ENCODE measurements around the gene TRABD2B.
A peak's percentile ranks its signal among the peaks of the same experiment; 100 is the strongest.

Gene TRABD2B

GRCh38 chr1:47830021-47830420, 167.2 kb downstream of the TRABD2B start:
- no peak for DNase-seq
- H3K9me3 ChIP-seq (ENCODE audit: control insufficient read depth, low read length) = peaks cover 4% of the 10 kb centered on the region
- no peaks in the 10 kb centered on the region for H3K79me1 ChIP-seq (replicated peaks; ENCODE audit: low read length, poor library complexity, severe bottlenecking)
- WGBS = 61% methylated on average over 4 of the region's 4 CpGs
- no peak overlapping the region for H4K8ac ChIP-seq (ENCODE audit: low read length)
- no peak overlapping the region for H3K14ac ChIP-seq (ENCODE audit: low read length in 2 of 2)
- H3K4me2 ChIP-seq (ENCODE audit: low read length, poor library complexity, severe bottlenecking) = no peak overlapping the region
- H3K9ac ChIP-seq (ENCODE audit: low read length) = no peak overlapping the region
- H3K4me1 ChIP-seq (ENCODE audit: control insufficient read depth, insufficient read depth, low read depth, low read length) = no peaks in the 10 kb centered on the region
- no peak overlapping the region for H2BK12ac ChIP-seq (ENCODE audit: low read length in 2 of 2)
- H3K4me3 ChIP-seq (ENCODE audit: insufficient read depth in 1 of 2, low read depth in 1 of 2, low read length in 2 of 2) = no peak overlapping the region
- H2BK120ac ChIP-seq (ENCODE audit: low read depth, low read length) = no peak overlapping the region
- H3K23ac ChIP-seq (ENCODE audit: low read length in 2 of 2) = no peak overlapping the region
- no peak overlapping the region for H2AFZ ChIP-seq (ENCODE audit: low read depth, low read length)
- H3K36me3 ChIP-seq (ENCODE audit: control insufficient read depth in 1 of 2, insufficient read depth in 2 of 2, low read depth in 1 of 2, low read length in 2 of 2) = no peaks in the 10 kb centered on the region
- no peak overlapping the region for H3K4ac ChIP-seq (ENCODE audit: low read depth in 1 of 2, low read length in 2 of 2)
- no peak overlapping the region for H3K18ac ChIP-seq (ENCODE audit: low read depth in 1 of 2, low read length in 2 of 2)
- H2BK5ac ChIP-seq (ENCODE audit: low read depth, low read length, poor library complexity, severe bottlenecking) = no peak overlapping the region
- peaks cover 5 to 11% of the 10 kb centered on the region in 2 experiments for H3K27me3 ChIP-seq (ENCODE audit: control insufficient read depth in 1 of 2, insufficient read depth in 1 of 2, low read length in 2 of 2)
- H4K91ac ChIP-seq (ENCODE audit: low read length) = no peak overlapping the region
- no peak overlapping the region for H3K27ac ChIP-seq (ENCODE audit: low read length, poor library complexity, severe bottlenecking)
- no peak overlapping the region for H2AK5ac ChIP-seq (ENCODE audit: low read length, severe bottlenecking)
- H2BK15ac ChIP-seq (ENCODE audit: low read depth, poor library complexity, severe bottlenecking) = no peak overlapping the region

- Histone ChIP-seq H3K27ac (ENCODE audit: low read length, poor library complexity, severe bottlenecking) (no peak overlapping the region), H2BK5ac (ENCODE audit: low read depth, low read length, poor library complexity, severe bottlenecking) (no peak overlapping the region), H3K4me3 (ENCODE audit: insufficient read depth in 1 of 2, low read depth in 1 of 2, low read length in 2 of 2) (no peak overlapping the region), H2BK120ac (ENCODE audit: low read depth, low read length) (no peak overlapping the region), H3K18ac (ENCODE audit: low read depth in 1 of 2, low read length in 2 of 2) (no peak overlapping the region), H3K9me3 (ENCODE audit: control insufficient read depth, low read length) (no peaks in the 10 kb centered on the region), H2AK5ac (ENCODE audit: low read length, severe bottlenecking) (no peak overlapping the region), H3K9ac (ENCODE audit: low read length) (no peak overlapping the region), H3K4me1 (ENCODE audit: control insufficient read depth, insufficient read depth, low read depth, low read length) (no peaks in the 10 kb centered on the region), H3K4ac (ENCODE audit: low read depth in 1 of 2, low read length in 2 of 2) (no peak overlapping the region), H2BK12ac (ENCODE audit: low read length in 2 of 2) (no peak overlapping the region), H3K14ac (ENCODE audit: low read length in 2 of 2) (peak overlapping the region in 1 of 2 experiments; percentile 57), H3K36me3 (ENCODE audit: control insufficient read depth in 1 of 2, insufficient read depth in 2 of 2, low read depth in 1 of 2, low read length in 2 of 2) (no peaks in the 10 kb centered on the region), H2AFZ (ENCODE audit: low read depth, low read length) (no peak overlapping the region), H3K27me3 (ENCODE audit: control insufficient read depth in 1 of 2, insufficient read depth in 1 of 2, low read length in 2 of 2) (peaks cover 9 to 11% of the 10 kb centered on the region in 2 experiments), H4K8ac (ENCODE audit: low read length) (no peak overlapping the region), H3K23ac (ENCODE audit: low read length in 2 of 2) (no peak overlapping the region), H4K91ac (ENCODE audit: low read length) (no peak overlapping the region), H3K4me2 (ENCODE audit: low read length, poor library complexity, severe bottlenecking) (no peak overlapping the region), H2BK15ac (ENCODE audit: low read depth, poor library complexity, severe bottlenecking) (no peak overlapping the region), H3K79me1 (replicated peaks; ENCODE audit: low read length, poor library complexity, severe bottlenecking) (no peaks in the 10 kb centered on the region)
- no peak for DNase-seq
- 63% methylated on average over 2 of the region's 2 CpGs for WGBS
Observed at GRCh38 chr1:47828978-47829377, 168.2 kb downstream of the TRABD2B start.

GRCh38 chr1:47827109-47827508, 170.1 kb downstream of the TRABD2B start:
- no peak for DNase-seq
- Histone ChIP-seq H3K27ac (ENCODE audit: low read length, poor library complexity, severe bottlenecking) (no peak overlapping the region), H4K8ac (ENCODE audit: low read length) (no peak overlapping the region), H2AFZ (ENCODE audit: low read depth, low read length) (no peak overlapping the region), H3K23ac (ENCODE audit: low read length in 2 of 2) (no peak overlapping the region), H3K18ac (ENCODE audit: low read depth in 1 of 2, low read length in 2 of 2) (no peak overlapping the region), H3K36me3 (ENCODE audit: control insufficient read depth in 1 of 2, insufficient read depth in 2 of 2, low read depth in 1 of 2, low read length in 2 of 2) (no peaks in the 10 kb centered on the region), H2BK12ac (ENCODE audit: low read length in 2 of 2) (no peak overlapping the region), H3K14ac (ENCODE audit: low read length in 2 of 2) (no peak overlapping the region), H2BK5ac (ENCODE audit: low read depth, low read length, poor library complexity, severe bottlenecking) (no peak overlapping the region), H2BK15ac (ENCODE audit: low read depth, poor library complexity, severe bottlenecking) (no peak overlapping the region), H2BK120ac (ENCODE audit: low read depth, low read length) (no peak overlapping the region), H3K9me3 (ENCODE audit: control insufficient read depth, low read length) (no peaks in the 10 kb centered on the region), H3K9ac (ENCODE audit: low read length) (no peak overlapping the region), H3K27me3 (ENCODE audit: control insufficient read depth in 1 of 2, insufficient read depth in 1 of 2, low read length in 2 of 2) (peaks cover 11 to 18% of the 10 kb centered on the region in 2 experiments), H2AK5ac (ENCODE audit: low read length, severe bottlenecking) (no peak overlapping the region), H3K4ac (ENCODE audit: low read depth in 1 of 2, low read length in 2 of 2) (no peak overlapping the region), H3K4me2 (ENCODE audit: low read length, poor library complexity, severe bottlenecking) (no peak overlapping the region), H3K4me1 (ENCODE audit: control insufficient read depth, insufficient read depth, low read depth, low read length) (no peaks in the 10 kb centered on the region), H4K91ac (ENCODE audit: low read length) (no peak overlapping the region), H3K4me3 (ENCODE audit: insufficient read depth in 1 of 2, low read depth in 1 of 2, low read length in 2 of 2) (no peak overlapping the region), H3K79me1 (replicated peaks; ENCODE audit: low read length, poor library complexity, severe bottlenecking) (no peaks in the 10 kb centered on the region)
- 91% methylated on average over 5 of the region's 6 CpGs for WGBS

GRCh38 chr1:47824716-47825115, 172.5 kb downstream of the TRABD2B start:
- H2BK15ac ChIP-seq (ENCODE audit: low read depth, poor library complexity, severe bottlenecking) = no peak overlapping the region
- H3K18ac ChIP-seq (ENCODE audit: low read depth in 1 of 2, low read length in 2 of 2) = no peak overlapping the region
- H4K8ac ChIP-seq (ENCODE audit: low read length) = no peak overlapping the region

More at GRCh38 chr1:47824716-47825115, 172.5 kb downstream of the TRABD2B start:
- H2BK12ac ChIP-seq (ENCODE audit: low read length in 2 of 2) = no peak overlapping the region
- H2AK5ac ChIP-seq (ENCODE audit: low read length, severe bottlenecking) = no peak overlapping the region
- H3K23ac ChIP-seq (ENCODE audit: low read length in 2 of 2) = no peak overlapping the region
- no peak for DNase-seq
- no peak overlapping the region for H3K14ac ChIP-seq (ENCODE audit: low read length in 2 of 2)
- no peaks in the 10 kb centered on the region for H3K36me3 ChIP-seq (ENCODE audit: control insufficient read depth in 1 of 2, insufficient read depth in 2 of 2, low read depth in 1 of 2, low read length in 2 of 2)
- WGBS = 73% methylated on average over 8 of the region's 8 CpGs
- H2BK120ac ChIP-seq (ENCODE audit: low read depth, low read length) = no peak overlapping the region
- H3K9ac ChIP-seq (ENCODE audit: low read length) = no peak overlapping the region
- H3K27ac ChIP-seq (ENCODE audit: low read length, poor library complexity, severe bottlenecking) = no peak overlapping the region
- H4K91ac ChIP-seq (ENCODE audit: low read length) = no peak overlapping the region
- no peak overlapping the region for H3K4me2 ChIP-seq (ENCODE audit: low read length, poor library complexity, severe bottlenecking)
- no peak overlapping the region for H2BK5ac ChIP-seq (ENCODE audit: low read depth, low read length, poor library complexity, severe bottlenecking)
- no peaks in the 10 kb centered on the region for H3K9me3 ChIP-seq (ENCODE audit: control insufficient read depth, low read length)
- no peak overlapping the region for H2AFZ ChIP-seq (ENCODE audit: low read depth, low read length)
- no peaks in the 10 kb centered on the region for H3K79me1 ChIP-seq (replicated peaks; ENCODE audit: low read length, poor library complexity, severe bottlenecking)
- H3K4me3 ChIP-seq (ENCODE audit: insufficient read depth in 1 of 2, low read depth in 1 of 2, low read length in 2 of 2) = no peak overlapping the region
- no peaks in the 10 kb centered on the region for H3K4me1 ChIP-seq (ENCODE audit: control insufficient read depth, insufficient read depth, low read depth, low read length)
- no peak overlapping the region for H3K4ac ChIP-seq (ENCODE audit: low read depth in 1 of 2, low read length in 2 of 2)
- peaks cover 8 to 14% of the 10 kb centered on the region in 2 experiments for H3K27me3 ChIP-seq (ENCODE audit: control insufficient read depth in 1 of 2, insufficient read depth in 1 of 2, low read length in 2 of 2)
